Keratinocyte (primary cell): ENCODE measurements around the gene CEBPG. TPM values are rescaled to one million over a fixed set of nuclear protein-coding genes. Genes with fewer than 3 reads are reported as not detected.

Experiments used
- DNase-seq: peaks from one replicate; pipeline ENCODE4 v3.0.0-alpha.2; 2011; ENCODE audit warnings: low read depth, missing footprints, low spot score
- FAIRE-seq: peaks from 2 replicates; lab custom pipeline; 2011; peaks lifted over from hg19 to GRCh38; lab: Jason Lieb, UNC
- H2AFZ ChIP-seq: 2 replicates; pipeline ENCODE4 v1.6.0; 2012; ENCODE audit warnings: low read length, control low read depth, inconsistent platforms; ENCODE audit not compliant: control insufficient read depth
- H3K27ac ChIP-seq: 2 replicates; pipeline ENCODE4 v1.5.1; 2011; ENCODE audit warnings: low read length; ENCODE audit not compliant: control insufficient read depth, insufficient read depth
- H3K27me3 ChIP-seq: 3 replicates; pipeline ENCODE4 v1.6.0; 2011; ENCODE audit warnings: low read length; ENCODE audit not compliant: control insufficient read depth, insufficient read depth; ENCODE audit errors: extremely low read depth
- H3K36me3 ChIP-seq, 2 experiments: 2 replicates in 1 of 2; 3 replicates in 1 of 2; pipeline ENCODE4 v1.5.1; 2011; ENCODE audit warnings: low read length in 2 of 2, mild to moderate bottlenecking in 1 of 2; ENCODE audit not compliant: control insufficient read depth in 2 of 2, insufficient read depth in 2 of 2; ENCODE audit errors: extremely low read depth in 1 of 2
- H3K4me1 ChIP-seq: 3 replicates; pipeline ENCODE4 v1.5.1; 2011; ENCODE audit warnings: low read length; ENCODE audit not compliant: control insufficient read depth, insufficient read depth; ENCODE audit errors: extremely low read depth
- H3K4me2 ChIP-seq: 3 replicates; pipeline ENCODE4 v1.6.0; 2011; ENCODE audit warnings: low read depth, low read length; ENCODE audit not compliant: control insufficient read depth, insufficient read depth; ENCODE audit errors: extremely low read depth
- H3K4me3 ChIP-seq, 3 experiments: fragments of 200-600 bp in 1 of 3; sonication (generic) in 1 of 3; 2 replicates in 2 of 3; 3 replicates in 1 of 3; pipeline ENCODE4 v1.5.1; 2011 to 2016; ENCODE audit warnings: low read length in 3 of 3, mild to moderate bottlenecking in 3 of 3, control low read depth in 2 of 3, inconsistent platforms in 1 of 3, low read depth in 1 of 3, mixed read lengths in 1 of 3, mixed run types in 1 of 3, moderate library complexity in 1 of 3; ENCODE audit not compliant: control insufficient read depth in 2 of 3, insufficient read depth in 2 of 3; ENCODE audit errors: extremely low read depth in 1 of 3
- H3K79me2 ChIP-seq: 2 replicates; pipeline ENCODE4 v1.6.0; 2012; ENCODE audit warnings: low read length; ENCODE audit not compliant: control insufficient read depth, insufficient read depth
- H3K9ac ChIP-seq: 3 replicates; pipeline ENCODE4 v1.6.0; 2011; ENCODE audit warnings: low read length; ENCODE audit not compliant: control insufficient read depth, insufficient read depth; ENCODE audit errors: extremely low read depth
- H3K9me1 ChIP-seq: 3 replicates; pipeline ENCODE4 v1.6.0; 2011; ENCODE audit warnings: low read length; ENCODE audit not compliant: control insufficient read depth, insufficient read depth; ENCODE audit errors: extremely low read depth
- H3K9me3 ChIP-seq: 2 replicates; pipeline ENCODE4 v1.5.1; 2012; ENCODE audit warnings: low read depth, low read length; ENCODE audit not compliant: control insufficient read depth
- H4K20me1 ChIP-seq: 3 replicates; pipeline ENCODE4 v1.6.0; 2011; ENCODE audit warnings: low read length; ENCODE audit not compliant: control insufficient read depth, insufficient read depth; ENCODE audit errors: extremely low read depth
- EZH2 ChIP-seq: IDR thresholded peaks from one replicate; pipeline ENCODE4 v1.6.1; 2012; ENCODE audit warnings: inconsistent platforms, mild to moderate bottlenecking, low read length, moderate library complexity
- dilution Hi-C: fragments of 300-500 bp; cut with MboI; formaldehyde crosslinking; loops from one replicate; pipeline ENCODE4 v1.7.0; 2020; ENCODE audit warnings: low sequenced_read_pairs; ENCODE audit not compliant: extremely low pct_ligation_motif_present
- polyA plus RNA-seq, 5 experiments: library from polyadenylated mRNA; depleted of rRNA in 3 of 5; stranded (reverse) in 3 of 5; stranded (forward) in 1 of 5; unstranded in 1 of 5; fragments of >200 nt; gene quantifications; 1 replicate in 1 of 5; 2 replicates in 3 of 5; 3 replicates in 1 of 5; pipeline versions ENCODE4 v1.2.1 to v1.2.3, GENCODE V29; 2011 to 2012; ENCODE audit warnings: missing spikeins in 2 of 5, low read depth in 1 of 5, low replicate concordance in 1 of 5
- TF ChIP-seq, protein P1 (sequence below), 3 experiments: IDR thresholded peaks in 1 of 3; conservative IDR thresholded peaks in 1 of 3; optimal IDR thresholded peaks in 1 of 3; 2 replicates in 2 of 3; 3 replicates in 1 of 3; pipeline versions ENCODE3 to v1.5.1; 2011; ENCODE audit warnings: low read length in 3 of 3, mild to moderate bottlenecking in 3 of 3, moderate library complexity in 2 of 3, control low read depth in 1 of 3, inconsistent platforms in 1 of 3; ENCODE audit not compliant: insufficient read depth in 2 of 3; ENCODE audit errors: extremely low read depth in 1 of 3

CEBPG gene
- polyA plus RNA-seq, 1 donor (not counting 4 experiments of a cell fraction or from before 2014, with no cell fraction given): 31.9 TPM

DNA sequence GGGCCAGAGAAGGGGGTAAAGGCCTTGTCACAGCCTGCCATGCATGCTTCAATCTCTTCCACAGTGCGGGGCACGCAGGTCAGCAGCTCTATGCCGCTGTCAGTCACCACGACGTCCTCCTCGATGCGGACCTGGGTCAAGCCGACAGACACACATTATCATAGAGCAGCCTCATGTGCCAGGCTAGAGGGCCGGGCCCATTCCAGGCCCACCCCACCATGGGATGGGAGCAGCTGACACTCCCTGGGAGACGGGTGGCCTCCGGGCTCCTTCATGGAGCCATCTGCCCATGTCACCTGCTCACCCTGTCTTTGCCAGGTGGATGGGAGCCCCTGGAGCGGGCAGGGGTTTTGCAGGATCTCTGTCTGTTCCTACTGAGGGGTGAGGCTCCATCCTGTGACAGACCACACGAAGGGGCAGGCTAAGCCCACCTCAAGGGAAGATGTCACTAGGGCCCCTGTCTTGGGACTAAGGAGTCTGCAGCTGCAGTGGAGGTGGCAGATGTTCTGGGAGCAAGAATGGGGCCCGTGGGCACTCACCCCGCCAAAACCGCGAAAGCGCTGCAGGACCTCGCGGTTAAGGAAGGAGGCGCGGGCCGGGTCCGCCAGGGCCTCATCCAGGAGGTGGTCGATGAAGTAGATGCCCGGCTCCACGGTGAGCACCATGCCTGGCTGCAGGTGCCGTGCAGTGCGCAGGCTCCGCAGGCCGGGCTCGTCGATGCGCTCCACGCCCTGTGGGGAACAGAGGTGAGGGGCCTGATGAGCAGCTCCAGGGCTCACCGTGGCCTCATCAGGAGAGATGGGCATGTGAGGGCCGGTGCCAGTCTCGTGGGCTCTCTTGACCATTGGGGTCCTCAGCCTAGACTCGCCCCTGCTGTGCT is 14.1 kb downstream of the CEBPG start:
- H3K79me2 ChIP-seq: peaks cover 32% of the 10 kb centered on the region
- no peaks in the 10 kb centered on the region for H3K9me3 ChIP-seq
- DNase-seq (no peak), FAIRE-seq (no peak)
- no peak overlapping the region for H3K4me2 ChIP-seq
- no peak overlapping the region for H3K27ac ChIP-seq
- no peaks in the 10 kb centered on the region for H3K9me1 ChIP-seq
- peaks cover 14% of the 10 kb centered on the region for H4K20me1 ChIP-seq
- no peak for TF ChIP-seq EZH2
- TF ChIP-seq, protein P1, sequence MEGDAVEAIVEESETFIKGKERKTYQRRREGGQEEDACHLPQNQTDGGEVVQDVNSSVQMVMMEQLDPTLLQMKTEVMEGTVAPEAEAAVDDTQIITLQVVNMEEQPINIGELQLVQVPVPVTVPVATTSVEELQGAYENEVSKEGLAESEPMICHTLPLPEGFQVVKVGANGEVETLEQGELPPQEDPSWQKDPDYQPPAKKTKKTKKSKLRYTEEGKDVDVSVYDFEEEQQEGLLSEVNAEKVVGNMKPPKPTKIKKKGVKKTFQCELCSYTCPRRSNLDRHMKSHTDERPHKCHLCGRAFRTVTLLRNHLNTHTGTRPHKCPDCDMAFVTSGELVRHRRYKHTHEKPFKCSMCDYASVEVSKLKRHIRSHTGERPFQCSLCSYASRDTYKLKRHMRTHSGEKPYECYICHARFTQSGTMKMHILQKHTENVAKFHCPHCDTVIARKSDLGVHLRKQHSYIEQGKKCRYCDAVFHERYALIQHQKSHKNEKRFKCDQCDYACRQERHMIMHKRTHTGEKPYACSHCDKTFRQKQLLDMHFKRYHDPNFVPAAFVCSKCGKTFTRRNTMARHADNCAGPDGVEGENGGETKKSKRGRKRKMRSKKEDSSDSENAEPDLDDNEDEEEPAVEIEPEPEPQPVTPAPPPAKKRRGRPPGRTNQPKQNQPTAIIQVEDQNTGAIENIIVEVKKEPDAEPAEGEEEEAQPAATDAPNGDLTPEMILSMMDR (optimal IDR thresholded peaks at IDR 0.05 in 1 of 3, IDR thresholded peaks at IDR 0.05 in 1 of 3, conservative IDR thresholded peaks at IDR 0.05 in 1 of 3; ENCODE audit: extremely low read depth in 1 of 3, insufficient read depth in 2 of 3, low read length in 3 of 3): no peak
- no peak overlapping the region for H3K4me3 ChIP-seq
- no peak overlapping the region for H2AFZ ChIP-seq
- no peaks in the 10 kb centered on the region for H3K4me1 ChIP-seq
- H3K36me3 ChIP-seq: peaks cover 0 to 3% of the 10 kb centered on the region in 2 experiments
- H3K9ac ChIP-seq: no peak overlapping the region
- dilution Hi-C loops: no loop called here
- no peaks in the 10 kb centered on the region for H3K27me3 ChIP-seq

DNA sequence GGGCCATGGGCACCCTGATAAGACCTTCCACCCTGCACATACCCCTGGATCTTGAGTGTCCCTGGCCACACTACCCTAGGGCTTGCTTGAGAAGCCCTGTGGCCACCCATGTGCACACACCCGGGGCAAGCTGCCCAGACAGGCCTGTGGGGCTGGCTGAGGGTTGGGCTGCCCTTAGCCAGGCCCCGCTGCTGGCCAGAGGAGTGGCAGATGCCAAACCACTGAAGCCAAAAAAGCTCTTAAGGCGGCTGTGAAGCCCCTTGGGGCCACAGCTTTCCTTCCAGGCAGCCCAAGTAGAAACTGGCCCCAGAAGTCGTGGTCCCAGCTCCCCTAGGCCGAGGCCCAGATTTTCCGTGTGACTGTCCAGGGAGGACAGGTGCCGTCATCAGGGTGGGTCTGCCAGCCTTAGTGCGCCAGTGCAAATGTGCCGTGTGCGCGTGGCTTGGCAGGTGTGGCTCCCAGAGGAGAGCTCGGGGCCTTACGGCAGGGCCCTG is 14.8 kb downstream of the CEBPG start:
- no peak for TF ChIP-seq EZH2
- TF ChIP-seq, protein P1 (optimal IDR thresholded peaks at IDR 0.05 in 1 of 3, IDR thresholded peaks at IDR 0.05 in 1 of 3, conservative IDR thresholded peaks at IDR 0.05 in 1 of 3; ENCODE audit: extremely low read depth in 1 of 3, insufficient read depth in 2 of 3, low read length in 3 of 3): no peak
- H3K79me2 ChIP-seq: peaks cover 25% of the 10 kb centered on the region
- no peaks in the 10 kb centered on the region for H3K9me1 ChIP-seq
- no peak overlapping the region for H3K4me2 ChIP-seq
- H3K9ac ChIP-seq: no peak overlapping the region
- dilution Hi-C loops: no loop called here
- H3K4me1 ChIP-seq: no peaks in the 10 kb centered on the region
- H2AFZ ChIP-seq: no peak overlapping the region
- no peaks in the 10 kb centered on the region for H3K27me3 ChIP-seq
- no peak overlapping the region for H3K27ac ChIP-seq
- no peak overlapping the region for H3K4me3 ChIP-seq
- DNase-seq: no peak
- no peak for FAIRE-seq
- H4K20me1 ChIP-seq: peaks cover 14% of the 10 kb centered on the region
- peaks cover 0 to 3% of the 10 kb centered on the region in 2 experiments for H3K36me3 ChIP-seq
- no peaks in the 10 kb centered on the region for H3K9me3 ChIP-seq
